SK-N-MC (cell line): ENCODE measurements around the gene LOXL3.

Experiments
- EZH2 ChIP-seq: fragments of 200-600 bp; sonication (generic); IDR thresholded peaks from one replicate; pipeline ENCODE4 v1.6.1; 2017; ENCODE audit warnings: antibody characterized with exemption
- FOXP2 ChIP-seq: optimal IDR thresholded peaks from 2 replicates; pipeline ENCODE3; 2011; ENCODE audit warnings: mild to moderate bottlenecking, moderate library complexity; ENCODE audit not compliant: insufficient read depth; ENCODE audit errors: extremely low read length, control extremely low read depth
- POLR2AphosphoS5 ChIP-seq: IDR thresholded peaks from 2 replicates; pipeline ENCODE4 v1.6.1; 2012; ENCODE audit warnings: mild to moderate bottlenecking, low read depth, low read length, borderline replicate concordance

- TF ChIP-seq POLR2AphosphoS5 (no peak), EZH2 (no peak), FOXP2 (no peak)
These were observed 28.6 kb downstream of the LOXL3 start for GRCh38 chr2:74524955-74525716.
